CD14-positive monocyte (primary cell): Measurements from ENCODE around the gene B4GALT7. TPM values are rescaled to one million over a fixed set of nuclear protein-coding genes. Genes with fewer than 3 reads are reported as not detected.
A peak's percentile ranks its signal among the peaks of the same experiment; 100 is the strongest.

ENCODE experiments used
- DNase-seq, 3 donors: peaks; one replicate each; pipeline ENCODE4 v3.0.0-alpha.2; 2011 to 2022
- H2AFZ ChIP-seq: 2 replicates; pipeline ENCODE4 v1.6.0; 2012; ENCODE audit warnings: mild to moderate bottlenecking, low read depth, low read length, inconsistent platforms; ENCODE audit not compliant: insufficient read depth, poor library complexity, severe bottlenecking
- H3K27ac ChIP-seq, 2 donors: 1 replicate in 1 of 2; 2 replicates in 1 of 2; pipeline ENCODE4 v1.5.1; 2012 to 2013; ENCODE audit warnings: low read length in 2 of 2, control low read depth in 1 of 2, inconsistent platforms in 1 of 2, low read depth in 1 of 2, mild to moderate bottlenecking in 1 of 2
- H3K27me3 ChIP-seq, 2 donors: one replicate each; pipeline versions ENCODE4 v1.6.0 to v1.6.1; 2011 to 2013; ENCODE audit warnings: low read length in 2 of 2; ENCODE audit not compliant: control insufficient read depth in 2 of 2, insufficient read depth in 2 of 2
- H3K36me3 ChIP-seq, 2 donors: replicated peaks in 1 of 2; 1 replicate in 1 of 2; 2 replicates in 1 of 2; pipeline versions ENCODE4 v1.5.1 to v1.6.1; 2012 to 2013; ENCODE audit warnings: low read length in 2 of 2, control low read depth in 1 of 2, inconsistent platforms in 1 of 2, mild to moderate bottlenecking in 1 of 2; ENCODE audit not compliant: insufficient read depth in 2 of 2, control insufficient read depth in 1 of 2
- H3K4me1 ChIP-seq, 2 donors: 1 replicate in 1 of 2; 2 replicates in 1 of 2; pipeline versions ENCODE4 v1.5.1 to v1.6.1; 2012 to 2013; ENCODE audit warnings: low read length in 2 of 2, control low read depth in 1 of 2, inconsistent platforms in 1 of 2, mild to moderate bottlenecking in 1 of 2, moderate library complexity in 1 of 2; ENCODE audit not compliant: insufficient read depth in 2 of 2, control insufficient read depth in 1 of 2
- H3K4me2 ChIP-seq: replicated peaks from 2 replicates; pipeline ENCODE3; 2012; ENCODE audit warnings: low read length, moderate library complexity, mild to moderate bottlenecking; ENCODE audit not compliant: poor library complexity, severe bottlenecking; ENCODE audit errors: extremely low read depth
- H3K4me3 ChIP-seq, 3 experiments: fragments of 200-600 bp in 1 of 3; sonication (generic) in 1 of 3; replicated peaks in 1 of 3; 1 replicate in 2 of 3; 2 replicates in 1 of 3; pipeline ENCODE4 v1.5.1; 2011 to 2013; ENCODE audit warnings: low read length in 3 of 3, mild to moderate bottlenecking in 3 of 3, control low read depth in 2 of 3, low read depth in 2 of 3, inconsistent platforms in 1 of 3, moderate library complexity in 1 of 3
- H3K79me2 ChIP-seq: 2 replicates; pipeline ENCODE4 v1.6.0; 2012; ENCODE audit warnings: mild to moderate bottlenecking, control low read depth, inconsistent platforms, low read length, moderate library complexity; ENCODE audit not compliant: insufficient read depth
- H3K9ac ChIP-seq: 2 replicates; pipeline ENCODE4 v1.6.0; 2017; ENCODE audit warnings: low read length, mild to moderate bottlenecking; ENCODE audit not compliant: insufficient read depth, poor library complexity, severe bottlenecking
- H3K9me3 ChIP-seq, 2 donors: replicated peaks in 1 of 2; 1 replicate in 1 of 2; 2 replicates in 1 of 2; pipeline versions ENCODE4 v1.5.1 to v1.6.1; 2012 to 2013; ENCODE audit warnings: low read length in 2 of 2, control low read depth in 1 of 2; ENCODE audit not compliant: control insufficient read depth in 1 of 2, insufficient read depth in 1 of 2
- H4K20me1 ChIP-seq: 2 replicates; pipeline ENCODE4 v1.6.0; 2012; ENCODE audit warnings: mild to moderate bottlenecking, low read length, control low read depth, moderate library complexity; ENCODE audit not compliant: insufficient read depth
- H3K27ac Mint-ChIP-seq, 7 donors: one replicate each; pipeline ENCODE4 v1.8.0; 2020; ENCODE audit warnings: mild to moderate bottlenecking in 7 of 7, mixed read lengths in 7 of 7, moderate library complexity in 6 of 7, inconsistent platforms in 2 of 7
- H3K27me3 Mint-ChIP-seq, 3 donors: one replicate each; pipeline ENCODE4 v1.8.0; 2021 to 2022; ENCODE audit warnings: low read depth in 3 of 3, mild to moderate bottlenecking in 3 of 3, mixed read lengths in 3 of 3, moderate library complexity in 3 of 3, inconsistent platforms in 1 of 3
- H3K36me3 Mint-ChIP-seq, 2 donors: one replicate each; pipeline ENCODE4 v1.8.0; 2020; ENCODE audit warnings: mixed read lengths in 2 of 2, inconsistent platforms in 1 of 2, mild to moderate bottlenecking in 1 of 2
- H3K4me1 Mint-ChIP-seq: one replicate; pipeline ENCODE4 v1.8.0; 2020; ENCODE audit warnings: mild to moderate bottlenecking, mixed read lengths
- H3K4me3 Mint-ChIP-seq, 2 donors: one replicate each; pipeline ENCODE4 v1.8.0; 2020; ENCODE audit warnings: mild to moderate bottlenecking in 2 of 2, mixed read lengths in 2 of 2, moderate library complexity in 1 of 2
- H3K9me3 Mint-ChIP-seq, 7 donors: one replicate each; pipeline ENCODE4 v1.8.0; 2020 to 2022; ENCODE audit warnings: mixed read lengths in 7 of 7, mild to moderate bottlenecking in 6 of 7, moderate library complexity in 6 of 7, inconsistent platforms in 2 of 7
- WGBS: methylation state at CpG from one replicate; pipeline ENCODE4 v1.1.5; 2013; ENCODE audit warnings: missing lambda C conversion rate; ENCODE audit not compliant: insufficient coverage; 5-methylcytosine and 5-hydroxymethylcytosine counted together
- intact Hi-C, 2 donors: fragments of 100-400 bp; cut with micrococcal nuclease; formaldehyde crosslinking; loops; one replicate each; pipeline versions ENCODE4 v1.15.0 to v1.15.1; 2023
- polyA plus RNA-seq, 3 donors: library from polyadenylated mRNA; depleted of rRNA in 1 of 3; unstranded in 2 of 3; stranded (reverse) in 1 of 3; fragments of 300-500 nt in 2 of 3; fragments of >200 nt in 1 of 3; fragmentation: Illumina TruSeq in 2 of 3; gene quantifications; 1 replicate in 2 of 3; 2 replicates in 1 of 3; pipeline ENCODE4 v1.2.3, GENCODE V29; 2012 to 2021
- TF ChIP-seq, protein P1 (sequence below): fragments of 200-600 bp; IDR thresholded peaks from one replicate; pipeline ENCODE4 v1.8.0; 2022; ENCODE audit warnings: antibody characterized with exemption, mild to moderate bottlenecking

Gene B4GALT7
- polyA plus RNA-seq, 3 donors = 15.6 to 21.7 (median 18.8) TPM

DNA sequence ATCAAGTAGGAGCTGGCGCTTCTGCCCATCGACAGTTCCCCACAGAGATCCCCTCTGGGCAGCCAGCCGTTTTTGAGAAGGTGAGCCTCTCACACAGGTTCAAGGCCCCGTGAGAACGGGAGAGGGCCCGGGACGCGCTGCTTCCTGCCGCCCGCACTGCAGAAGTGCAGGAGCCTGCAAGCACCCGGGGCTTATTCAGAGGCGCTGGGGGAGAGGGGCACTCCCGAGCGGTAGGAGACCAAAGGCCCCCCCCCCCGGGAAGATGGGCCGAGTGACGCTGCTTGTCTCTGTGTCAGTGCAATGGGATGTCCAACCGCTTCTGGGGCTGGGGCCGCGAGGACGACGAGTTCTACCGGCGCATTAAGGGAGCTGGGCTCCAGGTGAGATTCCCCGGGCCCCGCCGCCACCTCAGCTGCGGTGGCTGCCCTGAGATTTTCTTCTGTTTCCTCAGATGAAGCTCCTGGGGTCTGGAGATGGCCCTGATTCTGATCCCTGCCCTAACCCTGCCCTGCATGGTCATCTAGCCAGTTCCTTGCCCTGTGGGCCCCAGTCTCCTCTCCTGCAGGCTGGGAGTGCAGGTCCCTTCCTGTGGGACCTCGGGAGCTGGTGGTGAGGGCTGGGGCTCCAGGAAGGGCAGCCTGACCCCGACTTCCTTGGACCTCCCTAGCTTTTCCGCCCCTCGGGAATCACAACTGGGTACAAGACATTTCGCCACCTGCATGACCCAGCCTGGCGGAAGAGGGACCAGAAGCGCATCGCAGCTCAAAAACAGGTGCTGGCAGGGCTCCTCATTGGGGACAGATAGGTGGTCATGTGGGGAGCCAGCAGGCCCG lies 8.5 kb downstream of the B4GALT7 start:
- peaks cover 18% of the 10 kb centered on the region for H4K20me1 ChIP-seq
- H3K4me1 ChIP-seq = no peaks in the 10 kb centered on the region
- DNase-seq = no peak
- H3K27me3 Mint-ChIP-seq = peaks cover 0 to 1% (median 1%) of the 10 kb centered on the region in 3 donors
- peaks cover 31 to 53% of the 10 kb centered on the region in 2 donors for H3K36me3 Mint-ChIP-seq
- peaks cover 0 to 2% (median 0%) of the 10 kb centered on the region in 7 donors for H3K9me3 Mint-ChIP-seq
- H3K4me1 Mint-ChIP-seq = peaks cover 10% of the 10 kb centered on the region
- intact Hi-C loops = no loop called here
- H3K36me3 ChIP-seq = peaks cover 4 to 38% of the 10 kb centered on the region in 2 donors
- no peak overlapping the region for H2AFZ ChIP-seq
- no peaks in the 10 kb centered on the region for H3K27me3 ChIP-seq
- H3K4me3 ChIP-seq = no peak overlapping the region
- no peaks in the 10 kb centered on the region for H3K79me2 ChIP-seq
- WGBS = 96% methylated on average over 34 of the region's 37 CpGs
- no peak overlapping the region for H3K9ac ChIP-seq
- no peak overlapping the region for H3K27ac ChIP-seq
- TF ChIP-seq, protein P1, sequence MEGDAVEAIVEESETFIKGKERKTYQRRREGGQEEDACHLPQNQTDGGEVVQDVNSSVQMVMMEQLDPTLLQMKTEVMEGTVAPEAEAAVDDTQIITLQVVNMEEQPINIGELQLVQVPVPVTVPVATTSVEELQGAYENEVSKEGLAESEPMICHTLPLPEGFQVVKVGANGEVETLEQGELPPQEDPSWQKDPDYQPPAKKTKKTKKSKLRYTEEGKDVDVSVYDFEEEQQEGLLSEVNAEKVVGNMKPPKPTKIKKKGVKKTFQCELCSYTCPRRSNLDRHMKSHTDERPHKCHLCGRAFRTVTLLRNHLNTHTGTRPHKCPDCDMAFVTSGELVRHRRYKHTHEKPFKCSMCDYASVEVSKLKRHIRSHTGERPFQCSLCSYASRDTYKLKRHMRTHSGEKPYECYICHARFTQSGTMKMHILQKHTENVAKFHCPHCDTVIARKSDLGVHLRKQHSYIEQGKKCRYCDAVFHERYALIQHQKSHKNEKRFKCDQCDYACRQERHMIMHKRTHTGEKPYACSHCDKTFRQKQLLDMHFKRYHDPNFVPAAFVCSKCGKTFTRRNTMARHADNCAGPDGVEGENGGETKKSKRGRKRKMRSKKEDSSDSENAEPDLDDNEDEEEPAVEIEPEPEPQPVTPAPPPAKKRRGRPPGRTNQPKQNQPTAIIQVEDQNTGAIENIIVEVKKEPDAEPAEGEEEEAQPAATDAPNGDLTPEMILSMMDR = no peak
- no peaks in the 10 kb centered on the region for H3K9me3 ChIP-seq
- H3K27ac Mint-ChIP-seq = peak overlapping the region in 1 of 7 donors; percentile 19
- H3K4me3 Mint-ChIP-seq = no peak overlapping the region
- H3K4me2 ChIP-seq = no peak overlapping the region

DNA sequence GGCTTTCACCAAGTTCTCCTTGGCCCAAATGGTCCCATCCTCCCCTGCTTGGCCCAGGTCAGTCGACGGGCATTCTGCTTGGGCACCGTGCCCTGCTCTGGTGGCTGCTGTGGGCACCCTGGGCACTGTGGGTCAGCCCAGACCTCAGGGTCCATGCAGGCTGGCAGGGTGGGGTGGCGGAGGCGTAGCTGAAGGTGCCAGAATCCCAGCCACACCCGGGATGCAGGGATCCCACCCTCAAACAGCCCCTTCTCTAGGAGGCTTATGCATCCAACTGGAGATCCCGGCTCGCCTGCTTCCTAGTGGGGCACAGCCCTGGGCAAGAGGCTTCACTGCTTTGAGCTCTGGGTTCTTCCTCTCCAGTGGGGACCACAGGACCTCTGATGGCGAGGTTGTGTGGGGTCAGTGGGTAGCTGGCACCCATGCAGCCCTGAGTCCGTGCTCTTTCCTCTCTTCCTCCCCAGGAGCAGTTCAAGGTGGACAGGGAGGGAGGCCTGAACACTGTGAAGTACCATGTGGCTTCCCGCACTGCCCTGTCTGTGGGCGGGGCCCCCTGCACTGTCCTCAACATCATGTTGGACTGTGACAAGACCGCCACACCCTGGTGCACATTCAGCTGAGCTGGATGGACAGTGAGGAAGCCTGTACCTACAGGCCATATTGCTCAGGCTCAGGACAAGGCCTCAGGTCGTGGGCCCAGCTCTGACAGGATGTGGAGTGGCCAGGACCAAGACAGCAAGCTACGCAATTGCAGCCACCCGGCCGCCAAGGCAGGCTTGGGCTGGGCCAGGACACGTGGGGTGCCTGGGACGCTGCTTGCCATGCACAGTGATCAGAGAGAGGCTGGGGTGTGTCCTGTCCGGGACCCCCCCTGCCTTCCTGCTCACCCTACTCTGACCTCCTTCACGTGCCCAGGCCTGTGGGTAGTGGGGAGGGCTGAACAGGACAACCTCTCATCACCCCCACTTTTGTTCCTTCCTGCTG lies 9.4 kb downstream of the B4GALT7 start:
- intact Hi-C loops = no loop called here
- Histone ChIP-seq H3K9ac (no peak overlapping the region), H3K79me2 (no peaks in the 10 kb centered on the region), H2AFZ (no peak overlapping the region), H3K36me3 (peaks cover 2 to 40% of the 10 kb centered on the region in 2 donors), H3K9me3 (no peaks in the 10 kb centered on the region), H3K27me3 (no peaks in the 10 kb centered on the region), H3K27ac (no peak overlapping the region), H3K4me2 (no peak overlapping the region), H4K20me1 (peaks cover 15% of the 10 kb centered on the region), H3K4me3 (no peak overlapping the region), H3K4me1 (no peaks in the 10 kb centered on the region)
- Mint-ChIP-seq H3K4me1 (peaks cover 10% of the 10 kb centered on the region), H3K9me3 (no peaks in the 10 kb centered on the region), H3K27me3 (peaks cover 0 to 1% (median 1%) of the 10 kb centered on the region in 3 donors), H3K27ac (no peak overlapping the region), H3K36me3 (peaks cover 29 to 55% of the 10 kb centered on the region in 2 donors), H3K4me3 (no peak overlapping the region)
- TF ChIP-seq, protein P1 = no peak
- DNase-seq = no peak
- 78% methylated on average over 16 of the region's 21 CpGs for WGBS
